GM12801 (cell line): ENCODE results near the gene PLBD1.

Experiments
- TF ChIP-seq, protein P1 (sequence below): IDR thresholded peaks from one replicate; pipeline ENCODE4 v1.5.1; 2011; ENCODE audit warnings: control low read depth; ENCODE audit not compliant: insufficient read length; ENCODE audit errors: extremely low read depth

The PLBD1 gene

DNA sequence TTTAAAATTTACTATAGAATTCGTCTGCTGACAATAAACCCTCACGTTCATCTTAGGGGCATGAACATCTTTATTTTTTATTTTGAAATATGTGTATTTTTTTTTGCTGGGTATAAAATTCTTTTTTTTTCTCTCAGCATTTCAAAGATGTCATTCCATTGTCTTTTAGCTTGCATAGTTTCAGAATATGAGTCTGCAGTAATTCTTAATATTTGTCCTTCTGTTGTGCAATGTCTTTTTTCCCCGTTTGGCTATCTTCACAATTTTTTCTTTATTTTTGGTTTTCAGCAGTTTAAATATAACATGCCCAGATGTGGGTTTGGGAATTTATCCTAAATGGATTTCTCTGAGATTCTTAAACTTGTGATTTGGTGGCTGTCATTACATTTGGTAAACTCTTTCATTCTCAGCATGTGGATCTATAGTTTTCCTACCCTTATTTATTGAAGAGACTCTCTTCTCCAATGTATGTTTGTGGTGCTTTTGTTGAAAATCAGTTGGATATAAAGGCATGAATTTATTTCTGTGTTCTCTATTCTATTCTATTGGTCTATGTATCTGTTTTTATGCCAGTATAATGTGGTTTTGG, 37.8 kb upstream of the PLBD1 start:
- TF ChIP-seq, protein P1, sequence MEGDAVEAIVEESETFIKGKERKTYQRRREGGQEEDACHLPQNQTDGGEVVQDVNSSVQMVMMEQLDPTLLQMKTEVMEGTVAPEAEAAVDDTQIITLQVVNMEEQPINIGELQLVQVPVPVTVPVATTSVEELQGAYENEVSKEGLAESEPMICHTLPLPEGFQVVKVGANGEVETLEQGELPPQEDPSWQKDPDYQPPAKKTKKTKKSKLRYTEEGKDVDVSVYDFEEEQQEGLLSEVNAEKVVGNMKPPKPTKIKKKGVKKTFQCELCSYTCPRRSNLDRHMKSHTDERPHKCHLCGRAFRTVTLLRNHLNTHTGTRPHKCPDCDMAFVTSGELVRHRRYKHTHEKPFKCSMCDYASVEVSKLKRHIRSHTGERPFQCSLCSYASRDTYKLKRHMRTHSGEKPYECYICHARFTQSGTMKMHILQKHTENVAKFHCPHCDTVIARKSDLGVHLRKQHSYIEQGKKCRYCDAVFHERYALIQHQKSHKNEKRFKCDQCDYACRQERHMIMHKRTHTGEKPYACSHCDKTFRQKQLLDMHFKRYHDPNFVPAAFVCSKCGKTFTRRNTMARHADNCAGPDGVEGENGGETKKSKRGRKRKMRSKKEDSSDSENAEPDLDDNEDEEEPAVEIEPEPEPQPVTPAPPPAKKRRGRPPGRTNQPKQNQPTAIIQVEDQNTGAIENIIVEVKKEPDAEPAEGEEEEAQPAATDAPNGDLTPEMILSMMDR = no peak

DNA sequence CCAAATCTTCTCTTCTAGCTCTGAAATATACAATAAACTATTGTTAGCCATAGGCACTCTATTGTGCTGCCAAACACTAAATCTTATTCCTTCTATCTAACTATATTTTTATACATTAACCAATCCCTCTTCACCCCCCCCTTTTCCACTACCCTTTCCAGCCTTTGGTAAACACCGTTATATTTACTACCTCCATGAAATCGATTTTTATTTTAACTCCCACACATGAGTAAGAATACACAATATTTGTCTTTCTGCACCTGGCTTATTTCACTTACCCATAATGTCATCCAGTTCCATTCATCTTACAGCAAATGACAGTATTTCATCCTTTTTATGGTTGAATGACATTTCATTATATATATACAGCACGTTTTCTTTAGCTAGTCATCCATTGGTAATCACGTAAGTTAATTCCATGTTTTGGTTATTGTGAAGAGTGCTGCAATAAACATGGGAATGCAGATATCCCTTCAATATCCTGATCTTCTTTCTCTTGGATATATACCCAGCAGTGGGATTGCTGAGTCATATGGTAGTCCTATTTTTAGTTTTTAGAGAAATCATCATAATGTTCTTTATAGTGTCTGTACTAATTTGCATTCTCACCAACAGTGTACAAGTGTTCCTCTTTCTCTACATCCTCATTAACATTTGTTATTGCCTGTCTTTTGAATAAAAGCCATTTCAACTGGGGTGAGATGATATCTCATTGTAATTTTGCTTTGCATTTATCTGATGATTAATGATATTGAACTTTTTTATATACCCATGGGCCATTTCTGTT, 34.2 kb upstream of the PLBD1 start:
- TF ChIP-seq, protein P1 = no peak

DNA sequence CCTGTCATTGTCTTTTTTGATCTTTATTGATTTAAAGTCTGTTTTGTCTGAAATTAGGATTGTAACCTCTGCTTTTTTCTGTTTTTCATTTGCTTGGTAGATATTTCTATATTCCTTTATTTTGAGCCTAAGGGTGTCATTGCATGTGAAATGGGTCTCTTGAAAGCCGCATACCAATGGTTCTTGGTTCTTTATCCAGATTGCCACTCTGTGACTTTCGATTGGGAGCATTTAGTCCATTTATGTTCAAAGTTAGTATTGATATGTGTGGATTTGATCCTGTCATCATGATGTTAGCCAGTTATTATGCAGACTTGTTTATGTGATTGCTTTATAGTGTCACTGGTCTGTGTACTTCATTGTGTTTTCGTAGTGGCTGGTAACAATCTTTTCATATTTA, 29.8 kb upstream of the PLBD1 start:
- TF ChIP-seq, protein P1 = no peak

DNA sequence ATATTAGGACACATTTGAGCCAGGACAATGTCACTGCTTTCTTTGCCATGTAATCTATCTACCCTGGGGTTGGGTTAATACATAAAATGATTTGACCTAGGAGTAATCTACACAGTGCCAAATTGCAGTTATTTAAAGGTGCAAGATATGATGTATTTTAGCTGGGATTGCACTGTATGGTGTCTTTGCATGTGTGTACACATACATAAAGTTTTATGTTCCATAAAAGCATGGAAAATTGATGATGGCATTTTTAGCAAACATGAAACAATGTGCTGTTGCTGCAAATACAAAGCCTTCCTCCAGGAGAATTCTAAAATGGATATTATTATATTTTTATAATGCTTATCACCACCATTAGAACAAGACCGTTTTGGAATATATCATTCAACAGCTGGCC, 24.0 kb upstream of the PLBD1 start:
- TF ChIP-seq, protein P1 = no peak

DNA sequence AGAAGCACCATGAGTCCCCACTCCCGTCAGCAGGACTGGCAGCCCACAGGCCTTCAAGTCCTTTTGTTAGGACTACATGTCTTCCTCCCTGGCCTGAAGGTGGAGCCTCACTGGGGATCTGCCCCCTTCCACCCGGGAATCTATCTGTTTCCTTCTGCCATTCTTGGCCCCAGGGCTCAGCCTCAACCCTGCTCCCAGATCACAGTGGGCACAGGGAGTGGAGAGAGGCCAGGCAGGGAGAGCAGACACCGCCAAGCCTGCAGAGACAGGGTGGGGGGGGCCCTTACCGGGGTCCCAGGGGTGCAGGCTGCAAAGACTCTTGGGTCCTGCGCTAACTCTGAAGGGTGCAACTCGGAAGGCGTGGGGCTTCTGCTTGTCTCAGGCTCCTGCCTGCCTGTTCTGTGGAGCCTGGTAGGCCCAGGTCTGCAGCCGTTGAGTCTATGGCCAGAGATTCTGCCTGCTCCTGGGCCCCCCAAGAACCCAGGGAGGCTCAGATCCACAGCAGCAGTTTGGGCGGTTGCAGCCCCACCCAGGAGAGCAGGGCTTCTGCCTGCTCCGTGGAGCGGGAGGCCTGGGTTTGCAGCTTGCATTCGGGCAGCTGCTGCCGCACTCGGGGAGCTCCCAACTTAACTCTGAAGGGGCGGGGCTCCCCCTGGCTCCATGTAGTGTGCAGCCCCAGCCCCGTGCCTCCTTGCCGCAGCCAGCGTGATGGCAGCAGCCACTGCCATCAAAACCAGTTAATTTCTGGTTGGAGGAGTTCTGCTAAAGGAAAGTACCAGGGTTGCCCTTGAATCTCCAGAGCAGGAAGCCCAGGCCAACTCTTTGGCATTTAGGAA, 21.7 kb upstream of the PLBD1 start:
- TF ChIP-seq, protein P1 = no peak

DNA sequence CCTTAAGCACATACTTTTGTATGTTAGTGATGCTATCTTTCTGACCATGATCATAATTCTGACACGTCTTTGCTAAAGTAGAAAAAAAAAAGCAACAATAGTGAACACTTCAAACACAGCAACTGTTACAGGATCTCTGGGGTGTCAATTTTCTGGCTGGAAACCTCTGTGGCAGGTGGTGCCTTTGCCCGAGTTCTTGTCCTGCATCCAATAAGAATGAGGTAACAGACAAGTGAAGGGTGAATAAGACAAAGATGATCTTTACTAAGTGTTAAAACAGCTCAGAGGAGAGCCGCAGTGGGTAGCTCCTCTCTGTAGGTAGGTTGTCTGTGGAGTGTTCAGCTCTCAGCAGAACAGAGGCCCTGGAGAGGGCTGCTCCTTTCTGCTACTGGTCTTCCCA, 20.9 kb upstream of the PLBD1 start:
- TF ChIP-seq, protein P1 = no peak

DNA sequence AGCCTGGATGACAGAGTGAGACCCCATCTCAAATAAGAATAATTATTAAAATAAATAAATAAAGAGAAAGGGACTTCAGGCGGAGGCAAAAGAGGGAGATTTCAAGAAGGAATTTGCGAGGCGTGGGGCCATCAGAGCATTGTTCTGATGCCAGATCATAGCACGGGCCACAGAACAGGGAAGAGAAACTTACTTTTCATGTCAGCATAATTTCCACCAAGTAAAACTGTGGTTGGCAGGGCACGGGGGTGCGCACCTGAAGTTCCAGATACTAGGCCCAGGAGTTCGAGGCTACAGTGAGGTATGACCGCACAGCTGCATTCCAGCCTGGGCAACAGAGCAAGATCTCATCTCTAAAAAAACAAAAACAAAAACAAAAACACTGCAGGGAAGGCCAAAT, 11.0 kb upstream of the PLBD1 start:
- TF ChIP-seq, protein P1 = no peak
